Measurements from ENCODE around the gene TMEM141.
"Not testable (repeated sequence)": the region's sequence is repeated elsewhere in the genome, so short reads cannot be mapped to it uniquely, and the experiment has no call there.

TMEM141 gene

GRCh38 chr9:136748666-136749611 is 42.2 kb upstream of the TMEM141 start:
- no peak overlapping the region for H3K9ac ChIP-seq (ENCODE audit: low read depth, low read length)
- no peaks in the 10 kb centered on the region for H3K4me1 ChIP-seq (ENCODE audit: insufficient read depth, low read length)

DNA sequence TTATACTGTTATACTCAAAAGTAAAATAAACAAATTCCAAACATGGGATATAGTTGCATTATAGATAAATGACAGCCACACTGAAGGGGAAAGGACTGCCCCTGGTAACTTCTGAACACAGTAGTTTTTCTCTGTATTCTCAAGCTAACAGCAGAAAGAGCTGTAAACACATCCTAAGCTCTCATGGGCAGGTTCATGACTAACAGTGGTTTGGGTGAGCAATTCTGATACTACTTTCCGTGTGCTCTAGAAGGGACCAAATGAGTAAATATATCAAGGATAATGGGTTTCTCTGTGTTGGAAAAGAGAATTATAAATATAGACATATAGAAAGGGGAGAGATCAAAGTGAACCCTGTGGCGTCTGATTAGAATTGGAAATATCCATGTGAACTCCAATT is 40.6 kb upstream of the TMEM141 start:
- Histone ChIP-seq H3K27ac (ENCODE audit: low read length) (no peak overlapping the region), H3K27me3 (ENCODE audit: insufficient read depth, low read length) (no peaks in the 10 kb centered on the region), H3K4me3 (ENCODE audit: low read length) (no peak overlapping the region), H3K9me3 (ENCODE audit: insufficient read depth, low read depth, low read length) (no peaks in the 10 kb centered on the region), H3K9ac (ENCODE audit: low read depth, low read length) (no peak overlapping the region), H3K36me3 (ENCODE audit: insufficient read depth, low read depth, low read length) (no peaks in the 10 kb centered on the region), H3K4me1 (ENCODE audit: insufficient read depth, low read length) (no peaks in the 10 kb centered on the region)

More at GRCh38 chr9:136748666-136749611, 42.2 kb upstream of the TMEM141 start:
- H3K36me3 ChIP-seq (ENCODE audit: insufficient read depth, low read depth, low read length), result no peaks in the 10 kb centered on the region
- H3K27me3 ChIP-seq (ENCODE audit: insufficient read depth, low read length), result no peaks in the 10 kb centered on the region
- H3K27ac ChIP-seq (ENCODE audit: low read length), result no peak overlapping the region
- H3K4me3 ChIP-seq (ENCODE audit: low read length), result no peak overlapping the region
- no peaks in the 10 kb centered on the region for H3K9me3 ChIP-seq (ENCODE audit: insufficient read depth, low read depth, low read length)

DNA sequence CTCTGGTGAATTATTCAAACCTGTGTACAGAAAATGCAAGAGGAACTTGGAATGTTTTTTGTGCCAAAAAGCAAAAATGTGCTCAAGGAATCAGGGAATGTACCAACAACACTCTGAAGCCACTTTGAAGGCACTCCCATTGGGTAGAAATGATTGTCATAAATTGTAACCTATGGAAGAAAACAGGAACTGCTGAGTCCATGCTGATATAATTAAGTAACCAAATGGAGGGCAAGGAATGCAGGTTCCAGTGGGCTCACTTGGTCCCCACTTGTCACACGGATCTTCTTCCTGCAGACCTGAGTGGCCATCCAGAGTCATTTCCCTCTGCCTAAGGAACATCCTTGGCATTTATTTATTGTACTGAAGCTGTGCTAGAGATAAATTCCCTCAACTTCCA is 39.9 kb upstream of the TMEM141 start:
- Histone ChIP-seq H3K4me3 (ENCODE audit: low read length) (no peak overlapping the region), H3K9me3 (ENCODE audit: insufficient read depth, low read depth, low read length) (peaks cover 3% of the 10 kb centered on the region; the same call in 1 of the 2 replicates), H3K9ac (ENCODE audit: low read depth, low read length) (no peak overlapping the region), H3K27ac (ENCODE audit: low read length) (no peak overlapping the region), H3K36me3 (ENCODE audit: insufficient read depth, low read depth, low read length) (no peaks in the 10 kb centered on the region), H3K27me3 (ENCODE audit: insufficient read depth, low read length) (no peaks in the 10 kb centered on the region), H3K4me1 (ENCODE audit: insufficient read depth, low read length) (no peaks in the 10 kb centered on the region)

DNA sequence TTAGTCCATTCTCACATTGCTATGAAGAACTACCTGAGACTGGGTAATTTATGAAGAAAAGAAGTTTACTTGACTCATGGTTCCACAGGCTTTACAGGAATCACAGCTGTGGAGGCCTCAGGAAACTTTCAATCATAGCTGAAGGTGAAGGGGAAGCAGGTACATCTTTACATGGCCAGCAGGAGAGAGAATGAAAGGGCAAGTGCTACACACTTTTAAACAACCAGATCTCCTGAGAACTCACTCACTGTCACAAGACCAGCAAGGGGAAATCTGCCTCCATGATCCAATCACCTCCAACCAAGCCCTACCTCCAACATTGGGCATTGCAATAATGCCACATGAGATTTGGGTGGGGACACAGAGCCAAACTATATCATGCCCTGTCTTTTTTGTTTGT is 39.3 kb upstream of the TMEM141 start:
- Histone ChIP-seq H3K9ac (ENCODE audit: low read depth, low read length) (no peak overlapping the region), H3K27me3 (ENCODE audit: insufficient read depth, low read length) (no peaks in the 10 kb centered on the region), H3K9me3 (ENCODE audit: insufficient read depth, low read depth, low read length) (peaks cover 4% of the 10 kb centered on the region; the same call in 1 of the 2 replicates), H3K36me3 (ENCODE audit: insufficient read depth, low read depth, low read length) (no peaks in the 10 kb centered on the region), H3K27ac (ENCODE audit: low read length) (no peak overlapping the region), H3K4me1 (ENCODE audit: insufficient read depth, low read length) (no peaks in the 10 kb centered on the region), H3K4me3 (ENCODE audit: low read length) (no peak overlapping the region)

DNA sequence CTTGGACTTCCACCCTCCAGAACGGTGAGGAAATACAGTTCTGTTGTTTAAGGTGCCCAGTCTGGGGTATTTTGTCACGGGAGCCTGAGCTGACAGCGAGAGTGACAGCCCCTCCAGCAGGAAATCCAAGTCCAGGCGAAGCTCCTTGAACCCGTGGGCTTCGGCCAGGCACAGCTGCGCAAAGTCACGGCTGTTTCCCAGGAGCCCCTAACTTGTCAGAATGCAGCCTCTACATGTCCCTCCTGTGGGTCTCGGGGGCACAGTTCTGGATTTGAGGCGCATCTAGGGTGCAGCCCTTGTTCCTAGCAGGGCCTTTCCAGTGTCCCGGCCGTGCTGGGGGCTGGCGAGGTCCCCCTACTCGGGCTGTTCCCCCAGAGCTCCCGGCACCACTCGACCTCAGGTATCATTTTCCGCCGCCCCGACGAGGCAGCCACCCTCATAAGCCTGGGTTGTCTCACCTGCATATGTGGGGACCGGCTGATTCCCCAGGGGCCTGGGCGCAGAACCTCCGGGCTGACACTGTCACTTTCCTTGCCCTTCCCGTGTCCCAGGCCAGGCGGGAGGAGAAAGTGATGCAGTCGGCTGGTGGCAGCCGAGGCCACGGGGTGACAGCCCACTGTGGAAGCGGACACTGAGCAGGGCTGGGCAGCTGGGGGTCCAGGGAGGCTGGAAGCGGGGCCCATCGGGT is 37.6 kb upstream of the TMEM141 start:
- peaks cover 4% of the 10 kb centered on the region; the same call in 1 of the 2 replicates for H3K9me3 ChIP-seq (ENCODE audit: insufficient read depth, low read depth, low read length)
- H3K27me3 ChIP-seq (ENCODE audit: insufficient read depth, low read length), result no peaks in the 10 kb centered on the region
- H3K9ac ChIP-seq (ENCODE audit: low read depth, low read length), result no peak overlapping the region
- no peak overlapping the region for H3K27ac ChIP-seq (ENCODE audit: low read length)
- no peaks in the 10 kb centered on the region for H3K36me3 ChIP-seq (ENCODE audit: insufficient read depth, low read depth, low read length)
- H3K4me3 ChIP-seq (ENCODE audit: low read length), result no peak overlapping the region
- no peaks in the 10 kb centered on the region for H3K4me1 ChIP-seq (ENCODE audit: insufficient read depth, low read length)

- H3K27me3 ChIP-seq (ENCODE audit: insufficient read depth, low read length), result no peaks in the 10 kb centered on the region
- H3K9me3 ChIP-seq (ENCODE audit: insufficient read depth, low read depth, low read length), result peaks cover 4% of the 10 kb centered on the region; the same call in 1 of the 2 replicates
- H3K9ac ChIP-seq (ENCODE audit: low read depth, low read length), result no peak overlapping the region
- H3K36me3 ChIP-seq (ENCODE audit: insufficient read depth, low read depth, low read length), result no peaks in the 10 kb centered on the region
- no peak overlapping the region for H3K4me3 ChIP-seq (ENCODE audit: low read length)
- no peaks in the 10 kb centered on the region for H3K4me1 ChIP-seq (ENCODE audit: insufficient read depth, low read length)
- no peak overlapping the region for H3K27ac ChIP-seq (ENCODE audit: low read length)
Measured at GRCh38 chr9:136754059-136754572, 37.0 kb upstream of the TMEM141 start.

GRCh38 chr9:136754626-136755301 is 36.4 kb upstream of the TMEM141 start:
- Histone ChIP-seq H3K27ac (ENCODE audit: low read length) (no peak overlapping the region), H3K27me3 (ENCODE audit: insufficient read depth, low read length) (no peaks in the 10 kb centered on the region), H3K4me3 (ENCODE audit: low read length) (no peak overlapping the region), H3K9me3 (ENCODE audit: insufficient read depth, low read depth, low read length) (peaks cover 4% of the 10 kb centered on the region; the same call in 1 of the 2 replicates), H3K4me1 (ENCODE audit: insufficient read depth, low read length) (no peaks in the 10 kb centered on the region), H3K9ac (ENCODE audit: low read depth, low read length) (no peak overlapping the region), H3K36me3 (ENCODE audit: insufficient read depth, low read depth, low read length) (no peaks in the 10 kb centered on the region)

DNA sequence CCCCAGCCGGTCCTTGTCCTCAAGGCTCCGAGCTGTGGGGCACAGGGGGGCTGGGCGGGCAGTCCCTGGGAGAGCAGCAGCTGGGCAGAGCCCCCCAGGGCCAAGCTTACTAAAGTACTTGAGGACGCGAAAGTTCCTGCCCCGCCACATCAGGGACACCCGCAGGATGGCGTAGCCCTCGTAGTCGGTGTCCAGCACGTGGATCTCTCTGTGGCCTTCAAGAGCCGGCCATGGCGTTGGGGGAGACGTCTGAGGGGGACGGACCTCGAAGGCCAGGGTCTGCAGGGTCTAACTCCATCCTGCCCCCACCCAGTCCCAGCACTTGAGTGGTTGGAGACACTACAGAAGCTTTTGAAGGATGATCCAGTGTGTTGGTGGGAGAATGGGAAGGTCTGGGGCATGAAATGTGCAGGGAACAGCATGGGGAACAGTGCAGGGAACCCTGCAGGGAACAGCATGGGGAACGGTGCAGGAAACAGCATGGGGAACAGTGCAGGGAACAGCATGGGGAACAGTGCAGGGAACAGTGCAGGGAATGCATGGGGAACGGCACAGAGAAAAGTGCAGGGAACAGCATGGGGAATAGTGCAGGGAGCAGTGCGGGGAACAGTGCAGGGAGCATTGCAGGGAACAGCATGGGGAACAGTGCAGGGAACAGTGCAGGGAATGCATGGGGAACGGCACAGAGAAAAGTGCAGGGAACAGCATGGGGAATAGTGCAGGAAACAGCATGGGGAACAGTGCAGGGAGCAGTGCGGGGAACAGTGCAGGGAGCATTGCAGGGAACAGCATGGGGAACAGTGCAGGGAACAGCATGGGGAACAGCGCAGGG is 35.6 kb upstream of the TMEM141 start:
- H3K9me3 ChIP-seq (ENCODE audit: insufficient read depth, low read depth, low read length); H3K9ac ChIP-seq (ENCODE audit: low read depth, low read length); H3K36me3 ChIP-seq (ENCODE audit: insufficient read depth, low read depth, low read length); H3K27me3 ChIP-seq (ENCODE audit: insufficient read depth, low read length); H3K27ac ChIP-seq (ENCODE audit: low read length); H3K4me1 ChIP-seq (ENCODE audit: insufficient read depth, low read length); H3K4me3 ChIP-seq (ENCODE audit: low read length): not testable (repeated sequence)

GRCh38 chr9:136756134-136756438 is 35.1 kb upstream of the TMEM141 start:
- Histone ChIP-seq H3K36me3 (ENCODE audit: insufficient read depth, low read depth, low read length) (no peaks in the 10 kb centered on the region), H3K4me3 (ENCODE audit: low read length) (no peak overlapping the region), H3K4me1 (ENCODE audit: insufficient read depth, low read length) (no peaks in the 10 kb centered on the region), H3K9me3 (ENCODE audit: insufficient read depth, low read depth, low read length) (peaks cover 4% of the 10 kb centered on the region; the same call in 1 of the 2 replicates), H3K27me3 (ENCODE audit: insufficient read depth, low read length) (no peaks in the 10 kb centered on the region), H3K9ac (ENCODE audit: low read depth, low read length) (no peak overlapping the region), H3K27ac (ENCODE audit: low read length) (no peak overlapping the region)

DNA sequence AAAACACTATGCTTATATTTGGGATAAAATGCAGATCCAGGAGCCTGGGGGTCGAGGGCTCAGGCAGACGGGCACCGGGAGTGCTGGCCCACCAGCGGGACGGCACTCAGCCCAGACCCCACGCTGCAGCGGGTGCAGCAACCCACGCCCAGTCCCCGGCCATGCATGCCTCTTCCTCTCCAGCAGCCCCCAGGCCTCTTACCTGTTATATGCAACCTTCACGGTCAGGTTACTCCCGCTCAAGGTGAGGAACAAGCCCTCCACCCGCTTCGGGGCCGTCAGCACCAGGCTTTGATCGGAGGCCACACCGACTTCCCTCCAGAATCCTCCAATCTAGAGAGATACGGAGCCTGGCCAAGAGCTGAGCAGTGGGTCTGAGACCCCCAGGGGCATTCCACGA is 34.3 kb upstream of the TMEM141 start:
- H3K27ac ChIP-seq (ENCODE audit: low read length), result no peak overlapping the region
- no peaks in the 10 kb centered on the region for H3K4me1 ChIP-seq (ENCODE audit: insufficient read depth, low read length)
- no peak overlapping the region for H3K9ac ChIP-seq (ENCODE audit: low read depth, low read length)

GRCh38 chr9:136757328-136757727 is 33.8 kb upstream of the TMEM141 start:
- Histone ChIP-seq H3K36me3 (ENCODE audit: insufficient read depth, low read depth, low read length) (no peaks in the 10 kb centered on the region), H3K4me3 (ENCODE audit: low read length) (no peak overlapping the region), H3K9ac (ENCODE audit: low read depth, low read length) (no peak overlapping the region), H3K9me3 (ENCODE audit: insufficient read depth, low read depth, low read length) (peaks cover 4% of the 10 kb centered on the region; the same call in 1 of the 2 replicates), H3K27me3 (ENCODE audit: insufficient read depth, low read length) (no peaks in the 10 kb centered on the region), H3K27ac (ENCODE audit: low read length) (no peak overlapping the region), H3K4me1 (ENCODE audit: insufficient read depth, low read length) (no peaks in the 10 kb centered on the region)

More for the DNA sequence above, 34.3 kb upstream of the TMEM141 start:
- H3K36me3 ChIP-seq (ENCODE audit: insufficient read depth, low read depth, low read length), result no peaks in the 10 kb centered on the region
- no peaks in the 10 kb centered on the region for H3K27me3 ChIP-seq (ENCODE audit: insufficient read depth, low read length)
- H3K4me3 ChIP-seq (ENCODE audit: low read length), result no peak overlapping the region
- H3K9me3 ChIP-seq (ENCODE audit: insufficient read depth, low read depth, low read length), result peaks cover 4% of the 10 kb centered on the region; the same call in 1 of the 2 replicates
